ENCODE measurements around the gene CTSE.
"Not testable (repeated sequence)": the region's sequence is repeated elsewhere in the genome, so short reads cannot be mapped to it uniquely, and the experiment has no call there.

The CTSE gene

GRCh38 chr1:206013026-206013795, 10.5 kb downstream of the CTSE start:
- DNase-seq, result no peak

- no peak for DNase-seq
Observed at GRCh38 chr1:206012086-206012859, 11.4 kb downstream of the CTSE start.

GRCh38 chr1:206011057-206011456, 12.6 kb downstream of the CTSE start:
- no peak for DNase-seq

- no peak for DNase-seq
Observed at GRCh38 chr1:206010060-206010459, 13.6 kb downstream of the CTSE start.

- DNase-seq, result no peak
Observed at GRCh38 chr1:206006946-206007345, 16.7 kb downstream of the CTSE start.

GRCh38 chr1:206005778-206006180, 17.9 kb downstream of the CTSE start:
- no peak for DNase-seq

- DNase-seq, result no peak
Observed at GRCh38 chr1:206005234-206005633, 18.5 kb downstream of the CTSE start.

- DNase-seq, result no peak
Observed at GRCh38 chr1:206004826-206005225, 18.9 kb downstream of the CTSE start.

GRCh38 chr1:206003854-206004800, 19.6 kb downstream of the CTSE start:
- DNase-seq, result no peak

GRCh38 chr1:206002871-206003801, 20.6 kb downstream of the CTSE start, which contains the start of gene RAB7B:
Gene RAB7B (minus strand): TSS chr1:206003395. CDS start chr1:205994135, 9,260 bp downstream.
- DNase-seq, result no peak

- no peak for DNase-seq
Observed at GRCh38 chr1:206002160-206002559, 21.5 kb downstream of the CTSE start.

- DNase-seq, result no peak
Observed at GRCh38 chr1:206001476-206001888, 22.2 kb downstream of the CTSE start.

GRCh38 chr1:206000641-206001339, 22.9 kb downstream of the CTSE start:
- no peak for DNase-seq

- no peak for DNase-seq
Observed at GRCh38 chr1:205998457-205999241, 25.0 kb downstream of the CTSE start.

- not testable (repeated sequence) for DNase-seq
Observed at GRCh38 chr1:205996641-205997040, 27.1 kb downstream of the CTSE start.

- no peak for DNase-seq
Observed at GRCh38 chr1:205994346-205994745, 29.3 kb downstream of the CTSE start.

GRCh38 chr1:205993068-205993467, 30.6 kb downstream of the CTSE start:
- DNase-seq, result no peak

GRCh38 chr1:205992218-205992882, 31.3 kb downstream of the CTSE start:
- no peak for DNase-seq

- no peak for DNase-seq
Observed at GRCh38 chr1:205991237-205991636, 32.5 kb downstream of the CTSE start.

GRCh38 chr1:205990226-205990625, 33.5 kb downstream of the CTSE start:
- DNase-seq, result no peak
